ENCODE data around the gene CEACAM1.
"Not testable (repeated sequence)": the region's sequence is repeated elsewhere in the genome, so short reads cannot be mapped to it uniquely, and the experiment has no call there.

Gene CEACAM1

GRCh38 chr19:42469311-42470235, 58.7 kb downstream of the CEACAM1 start:
- no peak for DNase-seq (ENCODE audit: low spot score)
- no peak for TF ChIP-seq CTCF (IDR thresholded peaks at IDR 0.05; ENCODE audit: borderline replicate concordance, control extremely low read depth, extremely low read depth, insufficient read depth, missing control alignments)
- in situ Hi-C loops (cut with MboI; ENCODE audit: low sequenced_read_pairs, unreplicated experiment), result no loop called here

- in situ Hi-C loops (cut with MboI; ENCODE audit: low sequenced_read_pairs, unreplicated experiment), result no loop called here
- TF ChIP-seq CTCF (IDR thresholded peaks at IDR 0.05; ENCODE audit: borderline replicate concordance, control extremely low read depth, extremely low read depth, insufficient read depth, missing control alignments), result no peak
- DNase-seq (ENCODE audit: low spot score), result no peak
Measured at GRCh38 chr19:42468273-42468796, 59.9 kb downstream of the CEACAM1 start.

- TF ChIP-seq CTCF (IDR thresholded peaks at IDR 0.05; ENCODE audit: borderline replicate concordance, control extremely low read depth, extremely low read depth, insufficient read depth, missing control alignments), result no peak
- DNase-seq (ENCODE audit: low spot score), result peak; percentile 27
- in situ Hi-C loops (cut with MboI; ENCODE audit: low sequenced_read_pairs, unreplicated experiment), result no loop called here
Measured at GRCh38 chr19:42467183-42467760, 61.0 kb downstream of the CEACAM1 start.

- no peak for TF ChIP-seq CTCF (IDR thresholded peaks at IDR 0.05; ENCODE audit: borderline replicate concordance, control extremely low read depth, extremely low read depth, insufficient read depth, missing control alignments)
- in situ Hi-C loops (cut with MboI; ENCODE audit: low sequenced_read_pairs, unreplicated experiment), result no loop called here
- peak; percentile 31 for DNase-seq (ENCODE audit: low spot score)
Measured at GRCh38 chr19:42466521-42467182, 61.6 kb downstream of the CEACAM1 start.

GRCh38 chr19:42465827-42466280, 62.4 kb downstream of the CEACAM1 start:
- DNase-seq (ENCODE audit: low spot score), result peak; percentile 83
- in situ Hi-C loops (cut with MboI; ENCODE audit: low sequenced_read_pairs, unreplicated experiment), result no loop called here
- TF ChIP-seq CTCF (IDR thresholded peaks at IDR 0.05; ENCODE audit: borderline replicate concordance, control extremely low read depth, extremely low read depth, insufficient read depth, missing control alignments), result peak; percentile 34

GRCh38 chr19:42461700-42462324, 66.5 kb downstream of the CEACAM1 start:
- in situ Hi-C loops (cut with MboI; ENCODE audit: low sequenced_read_pairs, unreplicated experiment), result no loop called here
- DNase-seq (ENCODE audit: low spot score), result no peak
- TF ChIP-seq CTCF (IDR thresholded peaks at IDR 0.05; ENCODE audit: borderline replicate concordance, control extremely low read depth, extremely low read depth, insufficient read depth, missing control alignments), result no peak

GRCh38 chr19:42461231-42461630, 67.0 kb downstream of the CEACAM1 start:
- in situ Hi-C loops (cut with MboI; ENCODE audit: low sequenced_read_pairs, unreplicated experiment); DNase-seq (ENCODE audit: low spot score): not testable (repeated sequence)

Measured in GM13976 (cell line).